Measurements from ENCODE around the gene PON3.

PON3 gene

GRCh38 chr7:95396136-95397032 is at the start of gene PON3:
PON3 (minus strand) TSS chr7:95396375; CDS start chr7:95396350, 25 bp downstream.
- DNase-seq (ENCODE audit: low read depth in 2 of 2): peak; percentile 10 to 11
- TF ChIP-seq CTCF (IDR thresholded peaks at IDR 0.05; ENCODE audit: low read depth, low read length): peak; percentile 20
- H3K4me3 ChIP-seq (replicated peaks in 1 of 2; ENCODE audit: low read depth in 2 of 2, low read length in 2 of 2): peak within 1 kb of the TSS; percentile 38 to 47

DNA sequence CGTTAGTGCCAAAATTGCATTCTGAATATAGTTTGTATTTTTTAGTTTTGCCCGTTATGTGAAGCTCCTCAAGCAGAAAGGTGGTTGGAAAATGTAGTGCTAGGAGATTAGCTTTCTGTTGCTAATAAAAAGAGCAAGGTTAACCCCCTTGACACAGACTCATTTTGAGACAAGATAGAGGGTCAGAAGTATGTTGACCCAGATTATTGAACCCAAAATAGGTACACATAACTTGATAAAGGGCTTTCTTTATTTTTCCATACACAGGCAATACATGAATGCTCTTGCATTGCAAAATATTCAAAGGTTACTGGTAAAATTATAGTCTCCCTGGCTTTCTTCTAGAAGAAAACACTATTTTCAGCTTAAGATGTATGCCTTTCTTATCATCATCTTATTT is 48.6 kb upstream of the PON3 start:
- DNase-seq (ENCODE audit: low read depth in 2 of 2): no peak
- TF ChIP-seq CTCF (IDR thresholded peaks at IDR 0.05; ENCODE audit: low read depth, low read length): no peak
- no peak overlapping the region for H3K4me3 ChIP-seq (replicated peaks in 1 of 2; ENCODE audit: low read depth in 2 of 2, low read length in 2 of 2)

DNA sequence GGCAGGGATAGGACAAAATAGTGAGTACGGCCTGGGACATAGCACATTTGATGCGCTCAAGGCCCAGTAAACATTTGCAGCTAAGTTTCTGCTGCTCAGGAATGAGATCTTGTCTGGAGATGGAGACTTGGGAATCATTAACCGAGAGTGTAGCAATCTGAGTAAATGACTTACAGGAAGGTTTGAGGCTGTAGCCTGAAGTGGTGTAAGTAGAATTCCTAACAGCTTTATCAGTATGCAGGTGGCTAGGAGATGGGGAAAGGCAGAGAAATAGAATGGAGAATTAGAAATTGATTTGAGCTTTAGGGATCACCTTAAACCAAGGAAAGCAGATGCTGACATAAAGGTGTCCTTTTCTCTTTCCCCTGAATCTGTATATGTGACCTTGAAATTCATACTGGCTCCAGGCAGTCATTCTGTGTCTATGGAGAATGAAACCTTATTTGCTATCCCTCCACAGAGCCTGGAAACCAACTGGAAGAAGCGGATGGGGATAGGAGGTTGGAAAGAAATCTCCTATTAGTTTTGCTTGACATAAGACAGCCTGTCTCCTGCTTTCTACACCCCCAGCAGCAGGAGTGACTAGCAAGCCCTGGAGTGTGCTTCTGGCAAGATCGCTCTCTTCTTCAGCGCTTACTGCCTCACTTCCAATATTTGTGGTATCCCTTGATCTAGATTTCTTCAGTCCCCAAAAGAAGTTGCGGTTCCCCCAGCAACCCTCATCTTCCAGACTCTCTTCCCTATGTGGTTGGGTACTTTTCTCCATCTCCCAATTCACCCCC is 45.1 kb upstream of the PON3 start:
- peak in 1 of 2 donors; percentile 7 for DNase-seq (ENCODE audit: low read depth in 2 of 2)
- TF ChIP-seq CTCF (IDR thresholded peaks at IDR 0.05; ENCODE audit: low read depth, low read length): no peak
- H3K4me3 ChIP-seq (replicated peaks in 1 of 2; ENCODE audit: low read depth in 2 of 2, low read length in 2 of 2): no peak overlapping the region

- no peak for DNase-seq (ENCODE audit: low read depth in 2 of 2)
- TF ChIP-seq CTCF (IDR thresholded peaks at IDR 0.05; ENCODE audit: low read depth, low read length): no peak
- no peak overlapping the region for H3K4me3 ChIP-seq (replicated peaks in 1 of 2; ENCODE audit: low read depth in 2 of 2, low read length in 2 of 2)
Observed at GRCh38 chr7:95440394-95441038, 44.3 kb upstream of the PON3 start.

DNA sequence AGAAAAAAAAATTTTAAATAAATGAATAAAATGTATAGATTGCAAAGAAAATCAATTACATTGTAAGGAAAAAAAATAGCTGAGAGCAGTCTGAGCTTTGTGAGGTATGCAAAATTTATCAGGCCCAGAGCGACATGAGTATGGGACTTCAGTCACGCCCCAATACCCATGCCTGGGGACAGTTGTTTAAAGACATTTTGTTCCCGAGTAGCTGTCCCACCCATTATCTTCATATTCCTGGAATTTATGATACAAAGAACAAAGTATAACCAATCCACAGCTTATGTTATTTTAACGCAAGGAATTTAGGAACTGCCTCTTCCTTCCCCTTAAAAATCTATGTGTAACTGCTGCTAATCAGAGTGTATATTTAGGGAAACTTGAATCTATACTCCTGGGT is 40.2 kb upstream of the PON3 start:
- no peak overlapping the region for H3K4me3 ChIP-seq (replicated peaks in 1 of 2; ENCODE audit: low read depth in 2 of 2, low read length in 2 of 2)
- no peak for TF ChIP-seq CTCF (IDR thresholded peaks at IDR 0.05; ENCODE audit: low read depth, low read length)
- DNase-seq (ENCODE audit: low read depth in 2 of 2): no peak

DNA sequence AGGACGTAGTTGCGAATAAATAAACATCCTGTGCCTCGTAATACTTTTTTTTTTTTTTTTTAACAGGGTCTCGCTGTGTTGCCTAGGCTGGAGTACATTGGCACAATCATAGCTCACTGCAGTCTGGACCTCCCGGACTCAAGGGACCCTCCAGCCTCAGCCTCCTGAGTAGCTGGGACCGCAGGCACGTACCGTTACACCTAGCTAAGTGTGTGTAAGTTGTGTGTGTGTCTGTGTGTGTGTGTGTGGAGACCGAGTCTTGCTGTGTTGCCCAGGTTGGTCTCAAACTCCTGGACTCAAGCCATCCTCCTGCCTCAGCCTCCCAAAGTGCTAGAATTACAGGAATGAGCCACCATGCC is 39.2 kb upstream of the PON3 start:
- no peak for TF ChIP-seq CTCF (IDR thresholded peaks at IDR 0.05; ENCODE audit: low read depth, low read length)
- peak overlapping the region; percentile 55 to 70 for H3K4me3 ChIP-seq (replicated peaks in 1 of 2; ENCODE audit: low read depth in 2 of 2, low read length in 2 of 2)
- no peak for DNase-seq (ENCODE audit: low read depth in 2 of 2)

Measured in cardiac fibroblast (primary cell).